DMS79 treated with DMSO at 0.1 percent for 48 hours (cell line): ENCODE measurements around the gene CDPF1.
"Not testable (repeated sequence)": the region's sequence is repeated elsewhere in the genome, so short reads cannot be mapped to it uniquely, and the experiment has no call there.

Experiments
- DNase-seq: peaks from one replicate; lab custom pipeline; 2025; lab: John Stamatoyannopoulos, UW

CDPF1 gene

DNA sequence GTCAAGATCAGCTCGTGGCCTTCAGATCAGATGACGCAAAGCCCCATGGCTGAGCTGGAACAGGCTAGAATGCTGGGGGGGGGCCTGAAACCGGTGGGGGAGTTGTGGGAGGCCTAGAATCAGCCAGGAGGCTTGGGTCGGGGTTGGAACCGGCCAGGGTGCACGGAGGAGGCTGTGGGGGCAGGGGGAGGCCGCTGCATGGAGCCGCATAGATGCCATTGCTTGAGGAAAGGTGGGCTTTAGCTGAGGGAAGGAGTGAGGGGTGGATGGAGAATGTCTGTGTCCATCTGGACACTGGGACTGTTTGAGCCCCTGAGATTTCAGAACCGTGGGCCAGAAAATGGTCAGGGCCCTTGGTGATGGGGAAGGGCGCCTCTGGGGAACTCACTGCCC is 25.2 kb downstream of the CDPF1 start:
- DNase-seq: no peak

DNA sequence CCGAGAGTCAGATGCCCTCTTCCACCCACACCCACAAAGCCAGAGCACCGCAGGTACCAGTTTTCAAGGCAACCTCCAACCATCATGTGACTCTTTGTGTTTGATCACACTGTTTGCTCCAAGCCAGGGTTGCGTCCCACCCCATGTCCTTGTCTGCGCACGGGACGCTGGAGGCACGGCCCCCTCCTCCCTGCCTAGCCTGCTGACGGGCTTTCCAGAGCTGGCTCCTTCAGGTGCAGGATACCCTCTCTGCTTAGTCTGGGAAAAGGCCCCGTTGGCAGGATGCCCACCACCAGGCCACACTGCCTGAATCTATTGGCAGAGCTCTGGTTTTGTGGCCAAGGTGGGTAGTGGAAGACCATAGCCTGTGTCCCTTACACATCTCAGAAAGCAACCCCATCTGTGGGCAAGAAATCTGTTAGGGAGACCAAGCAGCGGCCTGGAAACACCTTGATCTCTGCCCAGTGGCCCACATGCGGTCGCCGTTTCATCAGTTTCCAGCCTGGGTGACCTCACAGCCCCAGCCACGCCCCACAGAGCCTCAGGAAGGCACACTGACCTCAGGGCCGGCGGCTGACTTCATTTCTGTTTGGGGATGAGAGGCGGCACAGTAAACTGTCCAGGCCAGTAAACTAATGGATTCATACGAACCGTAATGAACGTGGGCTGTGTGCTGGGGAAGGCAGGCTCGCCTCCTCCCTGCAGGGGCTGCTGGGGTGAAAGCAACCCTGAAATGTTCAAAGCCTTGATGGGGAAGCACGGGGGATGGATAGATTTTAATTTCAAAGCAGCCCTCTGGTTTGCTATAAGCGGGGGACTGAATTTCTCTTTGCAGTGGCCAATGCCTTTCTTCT is 25.8 kb downstream of the CDPF1 start:
- no peak for DNase-seq

DNA sequence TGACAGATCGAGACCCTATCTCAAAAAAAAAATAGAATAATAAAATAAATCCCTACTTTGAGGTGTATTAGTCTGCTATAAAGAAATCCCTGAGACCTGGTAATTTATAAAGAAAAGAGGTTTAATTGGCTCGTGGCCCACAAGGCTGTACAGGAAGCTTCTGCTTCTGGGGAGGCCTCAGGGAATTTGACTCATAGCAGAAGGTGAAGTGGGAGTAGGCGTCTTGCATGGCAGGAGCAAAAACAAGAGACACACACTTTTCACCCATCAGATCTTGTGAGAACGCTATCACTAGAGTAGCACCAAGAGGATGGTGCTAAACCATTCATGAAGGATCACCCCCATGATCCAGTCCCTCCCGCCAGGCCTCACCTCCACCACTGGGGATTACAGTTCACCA is 29.2 kb downstream of the CDPF1 start:
- DNase-seq: no peak

DNA sequence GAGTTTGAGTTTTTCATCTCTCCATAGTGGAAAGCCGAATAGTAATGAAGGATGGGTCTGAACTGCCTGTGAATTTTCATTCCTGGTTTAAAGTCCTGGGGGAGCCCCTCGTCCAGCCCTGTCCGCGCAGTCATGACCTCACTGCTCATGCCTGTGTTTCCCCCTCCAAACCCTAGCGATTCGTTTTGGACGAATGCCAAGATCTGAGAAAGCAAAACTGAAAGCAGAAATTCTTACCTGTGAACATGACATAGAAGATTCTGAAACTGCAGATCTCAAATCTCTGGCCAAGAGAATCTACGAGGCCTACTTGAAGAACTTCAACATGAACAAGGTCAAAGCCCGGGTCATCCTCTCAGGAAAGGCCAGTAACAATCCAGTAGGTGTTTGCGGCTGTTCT is 30.5 kb downstream of the CDPF1 start:
- no peak for DNase-seq

DNA sequence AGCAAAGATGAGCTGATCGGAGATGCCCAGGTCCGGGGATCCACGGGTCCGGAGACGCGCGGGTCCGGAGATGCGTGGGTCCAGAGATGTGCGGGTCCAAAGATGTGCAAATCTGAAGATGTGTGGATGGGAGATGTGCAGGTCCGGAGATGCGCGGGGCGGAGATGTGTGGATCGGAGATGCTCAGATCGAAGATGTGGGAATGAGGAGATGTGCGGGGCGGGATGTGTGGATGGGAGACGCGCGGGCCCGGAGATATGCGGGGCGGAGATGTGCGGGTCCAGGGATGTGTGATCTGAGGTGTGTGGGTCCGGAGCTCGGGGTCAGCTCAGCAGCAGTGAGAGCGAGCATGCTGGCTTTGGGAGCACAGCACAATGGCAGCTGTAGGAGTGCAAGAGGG is 35.5 kb downstream of the CDPF1 start:
- DNase-seq: no peak

DNA sequence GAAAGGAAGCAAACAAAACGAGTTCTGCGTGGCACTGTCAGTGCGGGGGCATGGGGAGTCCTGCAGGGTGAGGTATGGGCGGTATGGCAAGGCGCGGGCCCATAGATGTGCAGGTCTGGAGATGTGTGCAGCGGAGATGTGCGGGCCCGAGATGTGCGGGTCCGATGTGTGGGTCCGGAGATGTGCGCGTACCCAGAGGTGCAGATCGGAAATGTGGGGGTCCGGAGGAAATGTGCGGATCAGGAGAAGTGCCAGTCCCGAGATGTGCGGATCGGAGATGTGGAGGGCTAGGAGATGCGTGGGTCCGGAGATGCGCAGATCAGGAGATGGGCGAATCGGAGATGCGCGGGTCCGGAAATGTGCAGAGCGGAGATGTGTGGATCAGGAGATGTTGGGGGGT is 35.9 kb downstream of the CDPF1 start:
- DNase-seq: no peak

DNA sequence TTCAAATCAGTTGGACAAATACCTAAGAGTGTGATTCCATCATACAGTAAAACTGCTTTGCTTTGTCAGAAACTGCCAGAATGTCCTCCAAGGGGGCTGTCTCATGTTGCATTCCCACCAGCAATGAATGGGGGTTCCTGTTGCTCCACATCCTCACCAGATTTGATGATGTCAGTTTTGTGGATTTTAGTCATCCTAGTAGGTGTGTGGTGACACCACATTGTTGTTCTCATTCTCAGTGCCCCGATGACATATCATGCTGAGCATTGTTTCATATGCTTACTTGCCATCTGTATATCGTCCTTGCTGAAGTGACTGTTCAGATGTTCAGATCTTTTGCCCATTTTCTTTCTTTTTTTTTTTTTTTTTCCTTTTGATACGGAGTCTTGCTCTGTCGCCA is 37.0 kb downstream of the CDPF1 start:
- DNase-seq: no peak

DNA sequence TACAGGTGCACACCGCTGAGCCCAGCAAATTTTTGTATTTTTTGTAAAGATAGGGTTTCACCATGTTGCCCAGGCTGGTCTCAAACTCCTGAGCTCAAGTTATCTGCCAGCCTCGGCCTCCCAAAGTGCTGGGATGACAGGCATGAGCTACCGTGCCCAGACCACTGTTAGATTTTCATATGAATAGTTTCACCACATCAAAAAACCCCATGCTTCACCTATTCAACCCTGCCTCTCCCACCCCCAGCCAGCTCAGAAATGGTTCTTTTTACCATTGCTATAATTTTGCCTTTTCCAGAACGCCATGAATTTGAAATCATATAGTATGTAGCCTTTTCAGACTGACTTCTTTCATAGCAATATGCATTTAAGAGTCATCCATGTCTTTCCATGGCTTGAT is 37.9 kb downstream of the CDPF1 start:
- DNase-seq: no peak

DNA sequence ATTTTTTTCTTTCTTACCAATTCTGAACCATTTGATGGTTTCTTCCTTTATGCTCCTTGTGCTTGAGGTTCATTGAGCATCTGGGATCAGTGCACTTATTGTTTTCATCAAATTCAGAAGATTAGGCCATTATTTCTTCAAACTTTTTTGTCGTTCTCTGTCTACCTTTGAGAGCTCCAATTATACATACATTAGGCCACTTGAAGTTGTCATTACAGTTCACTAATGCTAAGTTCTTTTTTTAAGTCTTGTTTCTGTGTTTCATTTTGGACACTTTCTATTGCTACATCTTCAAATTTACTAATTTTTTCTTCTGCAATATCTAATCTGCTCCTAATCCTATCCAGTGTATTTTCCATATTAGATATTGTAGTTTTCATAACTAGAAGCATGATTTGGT is 40.8 kb downstream of the CDPF1 start:
- DNase-seq: no peak

DNA sequence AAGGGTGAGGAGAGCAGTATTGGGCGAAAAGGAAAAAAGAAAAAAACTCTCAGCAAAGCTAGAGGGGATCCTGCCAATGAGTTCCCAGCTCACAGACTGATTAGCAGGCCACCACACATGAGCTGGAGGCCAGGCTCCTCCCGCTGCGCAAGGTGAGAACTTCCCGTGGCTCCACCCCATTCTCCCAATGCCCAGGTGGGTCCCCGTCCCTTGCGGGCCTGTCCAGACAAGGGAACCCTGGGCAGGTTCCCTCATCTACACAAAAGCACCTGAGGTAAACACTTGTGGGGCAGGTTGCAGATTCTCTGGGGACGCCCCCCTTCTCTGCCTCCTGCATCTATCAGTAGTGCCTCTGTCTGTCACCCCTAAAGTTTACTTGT is 46.5 kb downstream of the CDPF1 start:
- DNase-seq: no peak

DNA sequence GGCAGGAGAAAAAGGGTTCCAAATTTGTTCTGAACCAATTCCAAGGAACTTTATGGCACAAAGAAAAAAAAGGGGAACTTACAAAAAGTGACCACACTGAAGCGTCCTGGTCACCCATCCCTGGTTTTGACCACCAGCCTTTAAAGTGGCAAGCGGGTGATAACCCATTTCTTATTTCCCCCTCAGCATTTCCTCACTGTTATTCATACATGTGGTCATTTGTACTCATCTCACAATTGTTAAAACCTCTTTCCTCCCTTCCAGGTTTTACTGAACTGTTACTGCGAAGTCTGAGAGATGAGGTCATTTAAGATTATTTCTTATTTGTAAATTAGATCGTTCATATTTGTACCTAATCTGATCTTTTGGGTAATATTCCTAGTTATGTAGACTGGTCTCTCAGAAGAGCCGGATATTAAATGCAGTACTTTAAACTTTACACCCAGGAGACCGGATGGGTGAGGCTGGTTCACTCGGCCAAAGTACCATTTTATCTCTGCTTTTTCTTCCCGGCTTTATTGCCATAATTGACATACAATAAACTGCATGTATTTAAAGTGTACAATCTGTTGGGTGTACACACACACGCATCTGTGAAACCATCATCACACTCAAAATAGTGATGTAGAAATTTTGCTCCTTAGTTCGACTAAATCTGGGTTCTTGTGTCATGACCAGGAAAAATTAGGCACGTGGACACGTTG is 47.0 kb downstream of the CDPF1 start:
- DNase-seq: no peak

DNA sequence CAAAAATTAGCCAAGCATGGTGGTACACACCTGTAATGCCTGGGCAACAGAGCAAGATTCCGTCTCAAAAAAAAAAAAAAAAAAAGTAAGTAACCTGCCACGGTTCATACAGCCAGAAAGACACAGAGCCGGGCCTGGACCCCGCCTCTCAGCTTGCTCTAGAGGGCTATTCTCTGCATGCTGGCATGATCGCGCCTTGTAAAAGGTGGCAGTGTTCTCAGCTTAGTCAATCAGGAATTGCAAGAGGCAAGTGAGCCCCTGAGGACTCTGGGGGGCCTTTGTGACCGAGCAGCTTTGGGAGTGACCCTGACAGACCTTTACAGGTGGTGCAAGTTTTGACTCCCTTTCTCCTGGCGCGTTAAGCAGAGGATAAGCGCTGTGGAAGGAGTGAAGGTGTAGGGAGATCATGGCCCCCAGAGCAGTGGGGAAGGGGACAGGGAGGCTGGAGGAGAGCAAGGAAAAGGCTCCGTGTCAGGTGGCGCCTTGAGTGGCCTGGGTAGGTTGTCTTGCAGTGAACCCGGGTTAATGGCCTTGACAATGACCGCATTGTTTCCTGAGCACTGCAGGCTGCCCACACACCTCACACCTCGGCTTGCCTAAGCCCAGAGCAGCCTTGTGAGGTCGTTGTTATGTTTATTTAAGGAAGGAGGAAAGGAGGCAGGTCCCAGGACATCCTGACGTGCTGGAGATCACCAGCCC is 48.9 kb downstream of the CDPF1 start:
- DNase-seq: no peak

DNA sequence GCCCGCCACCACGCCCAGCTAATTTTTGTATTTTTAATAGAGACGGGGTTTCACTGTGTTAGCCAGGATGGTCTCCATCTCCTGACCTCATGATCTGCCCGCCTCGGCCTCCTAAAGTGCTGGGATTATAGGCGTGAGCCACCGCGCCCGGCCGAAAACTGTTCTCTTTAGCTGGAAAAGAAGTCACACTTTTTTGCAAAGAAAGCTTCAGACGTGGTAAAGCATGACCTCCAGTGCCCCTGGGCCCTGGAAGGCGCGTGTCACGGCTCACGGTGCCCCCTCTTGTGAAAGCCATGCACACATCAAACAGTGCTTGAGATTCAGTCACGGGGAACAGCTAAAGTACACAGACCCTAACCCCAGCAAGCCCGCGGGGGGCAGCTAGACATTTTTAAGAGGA is 51.3 kb downstream of the CDPF1 start:
- not testable (repeated sequence) for DNase-seq

DNA sequence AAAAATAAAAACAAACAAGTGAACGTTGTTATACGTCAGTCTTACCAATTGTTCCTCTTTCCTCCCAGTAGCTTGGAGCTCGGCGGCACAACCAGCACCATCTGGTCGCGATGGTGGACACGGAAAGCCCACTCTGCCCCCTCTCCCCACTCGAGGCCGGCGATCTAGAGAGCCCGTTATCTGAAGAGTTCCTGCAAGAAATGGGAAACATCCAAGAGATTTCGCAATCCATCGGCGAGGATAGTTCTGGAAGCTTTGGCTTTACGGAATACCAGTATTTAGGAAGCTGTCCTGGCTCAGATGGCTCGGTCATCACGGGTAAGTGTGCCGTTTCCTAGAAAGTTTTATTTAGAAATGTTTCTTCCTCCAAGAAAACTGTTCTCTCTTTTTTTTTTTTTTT is 51.8 kb downstream of the CDPF1 start:
- DNase-seq: no peak

DNA sequence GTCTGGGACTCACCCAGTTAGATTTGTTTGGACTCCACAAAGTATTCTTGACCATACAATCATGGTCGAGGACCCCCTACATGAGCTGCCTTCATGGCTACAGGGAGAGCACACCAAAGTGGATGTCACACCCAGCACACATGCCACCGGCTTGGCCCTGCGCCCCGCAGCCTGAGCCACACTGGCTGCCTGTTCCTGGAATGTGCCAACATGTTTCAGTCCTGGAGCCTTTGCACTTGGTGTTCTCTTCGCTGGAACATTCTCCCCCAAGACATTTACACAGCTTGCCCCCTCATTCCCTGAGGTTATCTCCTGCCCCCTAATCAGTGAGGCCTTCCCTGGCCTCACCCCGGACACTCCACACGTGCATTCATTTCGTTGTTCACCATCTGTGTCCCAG is 53.8 kb downstream of the CDPF1 start:
- no peak for DNase-seq

DNA sequence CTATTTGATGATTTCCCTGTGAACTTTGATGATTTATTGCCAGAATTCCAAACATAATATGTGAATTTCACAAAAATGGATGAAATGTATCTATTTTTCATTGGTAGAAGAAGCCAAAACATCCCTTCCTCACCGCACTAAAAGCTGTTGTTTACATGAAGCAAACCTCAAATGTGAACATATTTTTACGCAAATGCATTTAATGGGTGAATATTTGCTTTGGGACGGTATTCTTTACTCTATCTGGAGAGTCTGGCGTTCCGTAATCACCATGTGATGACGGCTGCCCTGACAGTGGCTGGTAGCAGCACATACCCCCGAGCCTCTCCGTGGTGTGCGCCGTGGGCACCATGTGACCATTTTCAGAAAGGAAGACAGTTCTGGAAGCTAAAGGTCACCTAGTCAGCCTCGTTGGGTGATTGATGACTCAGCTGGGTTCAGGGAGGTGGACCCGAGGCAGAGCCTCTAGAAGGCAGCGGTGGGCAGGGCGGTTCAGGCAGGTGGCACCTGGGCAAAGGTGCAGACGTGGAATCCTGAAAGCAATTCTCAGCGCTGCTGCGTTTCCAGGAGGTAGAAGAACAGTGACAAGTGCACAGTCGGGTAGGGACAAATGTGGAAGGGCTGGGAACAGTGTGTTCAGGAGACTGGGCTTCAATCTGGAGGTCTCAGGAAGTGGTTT is 54.5 kb downstream of the CDPF1 start:
- DNase-seq: no peak
